ENCODE measurements around the gene NFE2L1. TPM values are rescaled to one million over a fixed set of nuclear protein-coding genes. Genes with fewer than 3 reads are reported as not detected.

The NFE2L1 gene
- total and polyA plus RNA-seq, 2 of the 8 experiments (the other 6 are each of a cell fraction or from before 2014, with no cell fraction given) = 140 to 143 TPM

DNA sequence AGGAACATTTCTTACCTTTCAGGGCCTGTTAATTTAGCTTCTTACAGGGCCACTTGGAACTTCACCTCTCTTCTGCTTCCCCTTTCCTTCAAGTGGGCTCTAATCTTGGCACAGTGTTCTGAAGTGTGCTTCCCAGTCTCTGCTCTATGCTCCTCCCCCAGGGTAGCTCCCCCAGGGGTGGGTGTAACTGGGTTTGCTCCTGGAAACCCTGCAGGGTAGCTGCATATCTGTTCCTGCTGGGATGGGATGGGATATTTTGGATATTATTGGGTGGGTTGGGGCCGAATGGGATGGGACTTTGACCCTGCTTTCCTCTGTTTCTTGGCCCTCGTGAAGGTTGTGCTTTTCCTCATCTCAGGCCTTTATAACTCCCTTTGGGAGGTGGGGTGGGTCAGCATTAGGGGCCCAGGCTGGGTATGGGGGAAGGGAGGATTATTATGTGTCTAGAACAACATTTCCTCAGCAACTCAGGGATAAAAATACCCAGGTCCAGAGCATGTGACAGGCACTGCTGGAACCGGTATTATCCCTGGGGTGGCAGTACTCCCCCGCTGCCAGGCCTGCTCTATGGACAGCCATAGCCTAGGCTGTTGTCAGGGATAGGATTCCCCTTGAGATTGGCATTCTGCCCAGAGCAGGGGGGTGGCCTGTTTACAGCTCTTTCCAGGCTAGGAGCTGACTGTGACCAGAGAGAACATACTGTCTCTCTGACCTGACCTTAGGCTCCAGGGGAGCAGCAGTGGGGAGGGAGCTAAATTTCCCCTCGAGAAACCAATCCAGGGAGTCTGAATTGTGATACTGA lies 5.0 kb downstream of the NFE2L1 start:
- no peak overlapping the region for H4K5ac ChIP-seq (ENCODE audit: insufficient read length, low read depth, low read length)
- no peak overlapping the region for H3K4ac ChIP-seq (replicated peaks; ENCODE audit: insufficient read length, low read depth, low read length)
- peaks cover 4% of the 10 kb centered on the region; the same call in 1 of the 2 replicates for H3K79me1 ChIP-seq (ENCODE audit: low read depth, low read length)
- peaks cover 12% of the 10 kb centered on the region for H3K23me2 ChIP-seq (ENCODE audit: low read depth, low read length)
- CTCF ChIA-PET (ENCODE audit: partially characterized antibody) = interaction anchor here (1.0 to 14.5 kb wide), 10 partner anchors 9 to 323 kb away, joined by 3 to 203 read pairs (median 4); no protein-coding TSS in a partner anchor
- no peak overlapping the region for H4K8ac ChIP-seq (ENCODE audit: extremely low read depth, insufficient read depth, low read length)
- no peak overlapping the region for H3K18ac ChIP-seq (ENCODE audit: extremely low read depth, low read length)
- no peak for DNase-seq (ENCODE audit: low read depth in 1 of 2, low spot score in 2 of 2)
- POLR2A ChIA-PET (ENCODE audit: partially characterized antibody) = interaction anchor here (0.8 to 41.8 kb wide), 8 partner anchors 13 to 101 kb away, joined by 3 to 1227 read pairs (median 32); partner anchors contain the start of genes CBX1, COPZ2, NFE2L1 and SNX11
- no peak overlapping the region for H2AK5ac ChIP-seq (ENCODE audit: low read depth, low read length)
- peak overlapping the region in 1 of 4 experiments; percentile 26; a peak in 1 of 7 replicates for H3K9ac ChIP-seq (replicated peaks in 1 of 4; ENCODE audit: extremely low read depth in 1 of 4, low read depth in 3 of 4, low read length in 3 of 4)
- no peak overlapping the region for H2AFZ ChIP-seq (ENCODE audit: low read length)
- H3K4me1 ChIP-seq (replicated peaks in 1 of 4; ENCODE audit: control insufficient read depth in 3 of 4, insufficient read depth in 4 of 4, low read length in 3 of 4) = peaks cover 16 to 61% (median 38%) of the 10 kb centered on the region in 4 experiments
- H3K14ac ChIP-seq (ENCODE audit: insufficient read length) = no peak overlapping the region
- H3K4me2 ChIP-seq (ENCODE audit: insufficient read depth in 1 of 2, low read depth in 2 of 2, low read length in 2 of 2) = peak overlapping the region; percentile 70 to 89
- peaks cover 10 to 45% (median 26%) of the 10 kb centered on the region in 4 experiments for H3K36me3 ChIP-seq (ENCODE audit: control insufficient read depth in 2 of 4, insufficient read depth in 4 of 4, low read length in 3 of 4)
- peaks cover 13 to 84% of the 10 kb centered on the region in 2 experiments for H3K79me2 ChIP-seq (ENCODE audit: control insufficient read depth in 1 of 2, insufficient read depth in 2 of 2, low read length in 2 of 2)
- peak overlapping the region; percentile 7; the same call in 1 of the 2 replicates for H3K27ac ChIP-seq (ENCODE audit: low read depth, low read length)
- no peak overlapping the region for H3K56ac ChIP-seq (replicated peaks; ENCODE audit: insufficient read length, low read depth, low read length)
- H3K4me3 ChIP-seq (ENCODE audit: extremely low read depth in 1 of 4, insufficient read depth in 2 of 4, low read depth in 3 of 4, low read length in 4 of 4) = peak overlapping the region in 3 of 4 experiments; percentile 9 to 52 (median 25); a peak in 4 of 8 replicates
- no peak overlapping the region for H4K91ac ChIP-seq (replicated peaks; ENCODE audit: insufficient read length, low read length)
- WGBS, 2 experiments (ENCODE audit: extremely low coverage in 1 of 2, insufficient coverage in 1 of 2, insufficient read length in 1 of 2, insufficient replicate concordance in 2 of 2, low coverage in 1 of 2, low lambda C conversion rate in 2 of 2, missing lambda C conversion rate in 1 of 2) = 83% methylated on average over 5 of the region's 5 CpGs; no CpG with 5 or more reads in 1 of the 2 experiments
- no peak for FAIRE-seq
- no peaks in the 10 kb centered on the region for H3K9me3 ChIP-seq (ENCODE audit: insufficient read depth in 2 of 2, low read depth in 1 of 2, low read length in 1 of 2)
- no peaks in the 10 kb centered on the region for H3K27me3 ChIP-seq (replicated peaks in 1 of 4; ENCODE audit: control insufficient read depth in 3 of 4, extremely low read depth in 1 of 4, insufficient read depth in 3 of 4, low read length in 3 of 4)
- no peak overlapping the region for H3K23ac ChIP-seq (ENCODE audit: insufficient read length)
- peak overlapping the region; percentile 32; the same call in 1 of the 2 replicates for H2BK5ac ChIP-seq (ENCODE audit: low read depth, low read length)
- no peak overlapping the region for H2BK120ac ChIP-seq (replicated peaks; ENCODE audit: low read depth, low read length)
- H2BK15ac ChIP-seq (ENCODE audit: low read length) = no peak overlapping the region
- peak overlapping the region; percentile 29; the same call in 1 of the 2 replicates for H2BK12ac ChIP-seq (ENCODE audit: low read depth, low read length)
- H4K20me1 ChIP-seq (replicated peaks in 1 of 2; ENCODE audit: control insufficient read depth in 1 of 2, insufficient read depth in 2 of 2, low read length in 2 of 2) = peaks cover 5 to 19% of the 10 kb centered on the region in 2 experiments
- no peak overlapping the region for H2BK20ac ChIP-seq (ENCODE audit: low read length)
- TF ChIP-seq ASH2L (IDR thresholded peaks at IDR 0.05; ENCODE audit: low read length) (no peak), CREB1 (IDR thresholded peaks at IDR 0.05) (no peak), RFX5 (IDR thresholded peaks at IDR 0.05; ENCODE audit: borderline replicate concordance, low read depth, low read length) (no peak), EGR1 (IDR thresholded peaks at IDR 0.05; ENCODE audit: borderline replicate concordance, low read depth, low read length) (no peak), TAF7 (optimal IDR thresholded peaks at IDR 0.05; ENCODE audit: borderline replicate concordance, low read depth, low read length) (no peak), HDAC2 (IDR thresholded peaks at IDR 0.05; ENCODE audit: borderline replicate concordance in 1 of 2, low read depth in 2 of 2, low read length in 2 of 2) (no peak), RAD21 (IDR thresholded peaks at IDR 0.05 in 1 of 2, conservative IDR thresholded peaks at IDR 0.05 in 1 of 2; ENCODE audit: low read depth in 2 of 2, low read length in 2 of 2) (no peak), POLR2AphosphoS5 (IDR thresholded peaks at IDR 0.05; ENCODE audit: low read depth, low read length) (no peak), KDM4A (IDR thresholded peaks at IDR 0.05; ENCODE audit: low read depth, low read length, severe bottlenecking) (no peak), RNF2 (IDR thresholded peaks at IDR 0.05; ENCODE audit: borderline replicate concordance, low read depth, low read length, missing control alignments, poor library complexity, severe bottlenecking) (no peak)

Data from H1 (cell line).